OCI-LY1 (cell line): Measurements from ENCODE around the gene AKAP13.

ENCODE experiments used
- EZH2 ChIP-seq: fragments of 200-600 bp; sonication (generic), shearing (Covaris generic); IDR thresholded peaks from 2 replicates; pipeline ENCODE4 v1.8.0; 2017; ENCODE audit warnings: borderline replicate concordance, mixed run types, mild to moderate bottlenecking, antibody characterized with exemption, low read length, moderate library complexity, mixed read lengths
- TF ChIP-seq, protein P1 (sequence below): fragments of 200-600 bp; sonication (generic), shearing (Covaris generic); IDR thresholded peaks from 2 replicates; pipeline ENCODE4 v1.5.1; 2017; ENCODE audit warnings: mild to moderate bottlenecking, antibody characterized with exemption, low read length, moderate library complexity, mixed read lengths

DNA sequence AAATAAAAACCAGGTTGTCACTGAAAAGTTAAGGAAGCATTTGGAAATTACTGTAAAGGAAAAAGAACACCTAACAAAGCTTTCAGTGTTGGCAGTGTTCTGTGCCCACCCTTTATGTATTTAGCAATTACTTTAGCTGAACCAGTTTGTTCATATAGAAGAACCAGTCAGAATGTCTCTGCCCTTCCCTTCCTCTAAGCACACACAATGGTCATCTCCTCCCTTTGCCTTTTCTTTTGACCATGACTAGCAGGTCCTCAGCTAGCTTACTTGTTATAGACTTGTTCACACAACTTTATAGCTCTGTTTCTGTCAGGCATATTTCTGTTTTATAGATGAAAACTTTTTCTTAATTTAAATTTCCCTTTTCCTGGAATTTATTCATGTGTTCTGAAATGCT is 59.6 kb downstream of the AKAP13 start:
- TF ChIP-seq, protein P1, sequence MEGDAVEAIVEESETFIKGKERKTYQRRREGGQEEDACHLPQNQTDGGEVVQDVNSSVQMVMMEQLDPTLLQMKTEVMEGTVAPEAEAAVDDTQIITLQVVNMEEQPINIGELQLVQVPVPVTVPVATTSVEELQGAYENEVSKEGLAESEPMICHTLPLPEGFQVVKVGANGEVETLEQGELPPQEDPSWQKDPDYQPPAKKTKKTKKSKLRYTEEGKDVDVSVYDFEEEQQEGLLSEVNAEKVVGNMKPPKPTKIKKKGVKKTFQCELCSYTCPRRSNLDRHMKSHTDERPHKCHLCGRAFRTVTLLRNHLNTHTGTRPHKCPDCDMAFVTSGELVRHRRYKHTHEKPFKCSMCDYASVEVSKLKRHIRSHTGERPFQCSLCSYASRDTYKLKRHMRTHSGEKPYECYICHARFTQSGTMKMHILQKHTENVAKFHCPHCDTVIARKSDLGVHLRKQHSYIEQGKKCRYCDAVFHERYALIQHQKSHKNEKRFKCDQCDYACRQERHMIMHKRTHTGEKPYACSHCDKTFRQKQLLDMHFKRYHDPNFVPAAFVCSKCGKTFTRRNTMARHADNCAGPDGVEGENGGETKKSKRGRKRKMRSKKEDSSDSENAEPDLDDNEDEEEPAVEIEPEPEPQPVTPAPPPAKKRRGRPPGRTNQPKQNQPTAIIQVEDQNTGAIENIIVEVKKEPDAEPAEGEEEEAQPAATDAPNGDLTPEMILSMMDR = no peak
- TF ChIP-seq EZH2 = no peak
